NCI-H2081 (cell line): ENCODE data around the gene LRRC71.
A peak's percentile ranks its signal among the peaks of the same experiment; 100 is the strongest.

ENCODE experiments used
- DNase-seq, 2 experiments: peaks; one replicate each; lab custom pipeline; 2025; lab: John Stamatoyannopoulos, UW

LRRC71 gene

DNA sequence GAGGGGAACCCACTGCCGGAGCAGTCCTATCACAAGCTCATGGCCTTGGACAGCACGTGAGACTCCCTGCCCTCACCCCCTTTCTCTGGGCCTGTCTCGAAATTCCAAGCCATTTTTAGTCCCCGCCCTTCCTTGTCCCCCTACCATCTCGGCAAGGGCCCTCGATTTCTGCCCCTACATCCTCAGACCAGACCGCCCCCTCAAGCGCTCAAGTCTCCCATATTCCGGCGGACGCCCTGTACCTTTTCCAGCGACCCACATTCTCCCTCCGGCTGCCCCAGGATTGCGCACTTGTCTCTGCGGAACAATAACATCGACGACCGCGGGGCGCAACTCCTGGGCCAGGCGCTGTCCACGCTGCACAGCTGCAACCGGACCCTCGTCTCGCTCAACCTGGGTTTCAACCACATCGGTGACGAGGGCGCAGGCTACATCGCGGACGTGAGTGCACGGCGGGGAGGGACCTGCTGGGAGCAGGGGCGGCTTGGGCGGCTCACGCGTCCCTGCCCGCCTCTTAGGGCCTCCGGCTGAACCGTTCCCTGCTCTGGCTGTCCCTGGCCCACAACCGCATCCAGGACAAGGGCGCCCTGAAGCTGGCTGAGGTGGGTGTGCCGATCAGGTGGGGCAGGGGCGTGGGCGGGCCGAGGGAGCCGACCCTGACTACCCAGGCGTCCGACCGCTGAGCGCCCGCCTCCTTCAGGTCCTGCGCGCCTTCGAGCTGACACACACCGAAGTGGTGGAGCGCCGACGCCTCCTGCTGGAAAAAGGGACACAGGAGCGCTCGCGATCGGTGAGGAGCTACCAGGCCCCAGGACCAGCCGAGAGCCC is 7.0 kb downstream of the LRRC71 start:
- DNase-seq, result peak; percentile 77 to 78

DNA sequence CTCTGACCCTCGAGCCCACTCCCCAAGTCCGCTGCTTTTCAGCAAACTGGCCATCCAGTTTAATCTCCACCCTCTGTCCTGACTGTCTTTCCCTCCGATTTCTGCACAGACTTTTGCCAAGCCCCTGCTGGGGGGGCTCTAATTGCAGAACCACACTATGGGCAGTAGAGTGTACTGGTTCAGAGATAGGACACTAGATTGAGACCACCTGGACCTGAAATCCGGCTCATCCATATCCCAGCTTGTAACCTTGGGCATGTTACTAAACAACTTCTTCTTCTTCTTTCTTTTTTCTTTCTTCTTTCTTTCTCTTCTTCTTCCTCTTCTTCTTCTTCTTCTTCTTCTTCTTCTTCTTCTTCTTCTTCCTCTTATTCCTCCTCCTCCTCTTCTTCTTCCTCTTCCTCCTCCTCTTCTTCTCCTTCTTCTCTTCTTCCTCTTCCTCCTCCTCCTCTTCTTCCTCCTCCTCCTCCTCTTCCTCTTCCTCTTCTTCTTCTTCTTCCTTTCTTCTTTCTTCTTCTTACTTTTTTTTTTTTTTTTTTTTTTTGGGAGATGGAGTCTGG is 7.7 kb downstream of the LRRC71 start:
- no peak for DNase-seq

DNA sequence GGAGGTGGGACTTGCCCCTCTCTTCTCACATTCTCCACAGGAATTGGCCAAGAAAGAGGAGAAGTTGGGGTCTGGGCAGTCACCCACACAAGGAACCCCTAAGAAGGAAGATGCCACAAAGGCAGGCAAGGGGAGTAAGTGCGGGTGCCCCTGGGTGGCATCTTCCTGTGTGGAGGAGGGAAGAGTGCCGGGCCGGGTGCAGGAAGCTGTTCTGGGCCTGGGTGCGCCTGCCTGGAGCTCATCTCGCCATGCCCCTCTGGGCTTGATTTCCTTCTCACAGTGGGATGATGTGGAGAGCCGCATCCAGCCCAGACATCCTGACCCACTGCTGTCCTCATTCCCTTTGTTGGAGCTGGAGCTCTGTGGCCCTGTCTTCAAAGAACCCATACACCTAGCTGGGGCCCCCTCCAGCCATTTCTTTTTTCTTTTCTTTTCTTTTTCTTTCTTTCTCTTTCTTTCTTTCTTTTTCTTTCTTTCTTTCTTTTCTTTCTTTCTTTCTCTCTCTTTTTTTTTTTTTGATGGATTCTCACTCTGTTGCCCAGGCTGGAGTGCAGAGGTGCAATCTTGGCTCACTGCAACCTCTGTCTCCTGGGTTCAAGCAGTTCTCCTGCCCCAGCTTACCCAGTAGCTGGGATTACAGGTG is 9.3 kb downstream of the LRRC71 start:
- DNase-seq, result no peak

DNA sequence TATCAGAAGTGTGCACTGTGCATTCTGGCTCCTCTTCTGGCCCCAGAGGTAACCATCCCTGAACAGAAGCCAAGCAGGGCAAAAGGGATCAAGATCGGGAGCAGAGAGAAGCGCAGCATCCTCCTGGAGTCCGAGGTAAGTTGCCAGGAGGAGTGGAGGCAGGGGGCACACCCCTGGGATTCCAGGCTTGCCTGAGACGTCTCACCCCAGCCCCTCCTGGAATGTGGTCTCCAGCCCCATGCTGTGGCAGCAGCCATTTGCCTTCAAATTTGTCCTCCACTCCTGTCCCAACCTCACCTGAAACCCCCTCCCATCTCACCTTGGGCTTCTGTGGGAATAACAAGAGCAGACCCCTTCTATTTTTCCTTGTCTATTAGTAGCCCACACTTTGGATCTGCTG is 10.1 kb downstream of the LRRC71 start:
- no peak for DNase-seq

DNA sequence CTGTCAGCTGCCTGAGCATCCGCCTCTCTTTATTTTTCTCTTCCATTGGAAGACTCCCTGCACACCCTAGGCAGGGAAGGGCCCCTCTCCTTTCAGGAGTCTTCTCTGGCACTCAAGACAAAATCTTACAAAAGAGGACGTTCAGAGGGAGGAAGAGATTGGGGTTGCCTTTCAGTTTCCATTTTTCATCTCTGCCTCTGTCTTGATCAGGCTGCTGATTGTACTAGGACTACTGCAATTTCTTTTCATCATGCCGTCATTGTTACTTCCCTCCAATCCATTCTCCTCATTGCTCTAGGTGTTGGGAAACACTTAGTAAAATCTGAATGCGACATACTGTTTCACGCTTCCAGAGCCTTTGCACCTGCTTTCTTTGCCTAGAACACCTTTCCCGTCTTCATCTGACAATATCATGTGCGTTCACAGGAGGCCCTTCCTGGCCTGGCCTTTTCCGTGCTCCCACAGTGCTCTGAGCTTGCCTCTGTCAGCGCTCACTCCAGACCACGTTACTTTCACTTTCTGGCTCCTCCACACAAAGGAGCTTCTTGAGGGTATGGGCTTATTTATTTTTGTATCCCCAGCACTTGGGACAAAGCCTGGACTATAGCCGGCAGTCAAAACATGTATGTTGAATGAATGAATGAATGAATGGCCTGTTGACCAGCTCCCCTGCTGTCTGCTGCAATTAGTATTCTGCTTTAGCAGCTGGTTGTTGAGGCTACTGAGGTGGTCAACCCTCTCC is 10.9 kb downstream of the LRRC71 start:
- no peak for DNase-seq

DNA sequence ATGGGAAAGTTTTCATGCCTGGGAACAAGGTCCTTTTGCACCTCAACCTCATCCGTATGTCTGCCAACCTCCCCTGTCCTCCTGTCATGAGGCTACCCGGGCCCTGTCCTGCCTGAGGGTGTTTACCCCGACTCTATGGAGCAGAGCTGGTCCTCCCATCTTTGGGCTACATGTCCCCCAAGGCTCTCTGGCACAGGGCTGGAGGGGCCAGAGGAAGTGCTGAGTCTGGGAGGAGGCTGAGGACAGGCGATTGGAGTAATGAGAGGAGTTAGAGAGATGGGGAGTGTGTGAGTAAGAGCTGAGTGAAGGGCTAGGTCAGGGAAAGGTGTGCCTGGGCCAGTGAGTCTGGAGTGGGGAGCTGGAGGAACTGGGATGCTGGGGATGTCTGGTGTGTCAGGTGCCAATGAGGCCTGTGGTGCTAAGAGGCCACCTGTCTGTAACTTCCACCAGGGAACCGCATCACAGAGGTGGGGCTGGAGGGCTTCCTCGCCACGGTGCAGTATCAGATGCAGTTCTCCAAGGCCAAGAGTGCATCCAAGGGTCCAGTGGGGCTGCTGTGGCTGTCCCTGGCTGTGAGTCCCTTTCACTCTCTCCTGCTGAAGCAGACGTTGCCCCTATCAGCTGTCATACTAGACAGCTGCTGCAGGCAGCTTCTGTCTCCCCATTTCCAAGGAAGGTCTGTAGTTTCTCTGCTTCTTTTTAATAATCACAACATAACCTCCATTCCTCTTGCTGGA is 11.7 kb downstream of the LRRC71 start:
- no peak for DNase-seq

DNA sequence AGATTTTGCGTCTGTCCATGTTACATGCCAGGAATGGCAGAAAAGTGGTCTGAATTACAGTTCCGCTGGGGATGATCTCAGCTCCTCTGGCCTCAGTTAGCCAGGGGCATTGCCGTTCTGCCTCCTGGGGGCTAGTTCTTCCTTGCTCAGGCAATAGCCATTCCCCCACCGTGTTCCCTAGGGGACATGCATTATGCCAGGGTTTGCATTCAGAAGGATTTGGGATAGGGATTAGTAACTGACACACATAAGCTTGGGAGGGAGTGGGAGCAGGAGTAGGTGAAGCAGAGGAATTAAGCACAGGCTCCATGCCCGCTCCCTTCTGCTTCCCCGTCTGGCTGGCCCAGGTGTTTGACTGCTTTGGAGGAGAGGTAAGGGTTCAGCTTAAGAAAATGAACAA is 12.7 kb downstream of the LRRC71 start:
- no peak for DNase-seq

DNA sequence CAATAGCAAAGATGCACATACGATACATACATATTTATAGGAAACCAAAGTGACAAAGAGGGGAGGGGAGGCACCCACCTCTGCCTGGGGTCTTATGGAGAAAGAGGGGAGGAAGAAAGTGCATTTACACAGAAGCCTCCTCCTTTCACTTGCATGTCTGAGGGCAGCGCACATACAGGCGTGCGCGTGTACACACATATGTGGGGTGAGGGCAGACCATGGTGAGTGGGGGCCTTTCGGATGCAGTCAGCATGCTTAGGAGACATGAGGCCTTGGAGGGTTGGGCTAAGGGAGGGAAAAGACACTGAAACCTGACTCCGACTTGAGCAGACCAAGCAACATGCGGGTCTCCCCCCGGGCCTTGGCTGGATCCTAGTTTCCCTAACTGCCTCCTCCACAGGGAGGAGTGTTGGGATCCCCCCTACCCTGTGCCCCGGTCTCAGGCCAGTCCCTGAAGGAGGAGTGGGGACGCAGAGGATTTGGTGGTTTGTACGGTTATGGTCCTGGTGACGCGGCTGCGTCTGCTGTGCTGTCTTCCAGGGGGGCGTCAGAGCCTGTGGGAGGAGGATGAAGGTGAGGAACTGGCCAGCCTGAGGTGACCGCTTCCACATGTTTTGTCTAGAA is 15.2 kb downstream of the LRRC71 start:
- DNase-seq, result no peak

DNA sequence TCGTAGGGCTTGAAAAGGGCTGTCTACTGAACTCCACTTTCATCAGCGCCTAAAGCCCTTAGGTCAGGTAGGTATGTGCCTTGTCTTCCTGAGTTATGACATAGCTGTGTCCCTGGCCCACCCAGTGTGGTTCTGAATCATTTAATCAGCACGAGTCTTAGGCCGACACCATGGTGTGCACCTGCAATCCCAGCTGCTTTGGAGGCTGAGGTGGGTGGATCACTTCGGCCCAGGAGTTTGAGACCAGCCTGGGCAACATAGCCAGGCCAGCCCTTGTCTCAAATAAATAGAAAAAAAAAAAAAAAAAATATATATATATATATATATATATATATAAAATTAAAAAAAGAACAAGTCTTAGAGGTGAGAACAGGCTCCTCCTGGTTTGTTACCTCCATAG is 15.8 kb downstream of the LRRC71 start:
- no peak for DNase-seq

DNA sequence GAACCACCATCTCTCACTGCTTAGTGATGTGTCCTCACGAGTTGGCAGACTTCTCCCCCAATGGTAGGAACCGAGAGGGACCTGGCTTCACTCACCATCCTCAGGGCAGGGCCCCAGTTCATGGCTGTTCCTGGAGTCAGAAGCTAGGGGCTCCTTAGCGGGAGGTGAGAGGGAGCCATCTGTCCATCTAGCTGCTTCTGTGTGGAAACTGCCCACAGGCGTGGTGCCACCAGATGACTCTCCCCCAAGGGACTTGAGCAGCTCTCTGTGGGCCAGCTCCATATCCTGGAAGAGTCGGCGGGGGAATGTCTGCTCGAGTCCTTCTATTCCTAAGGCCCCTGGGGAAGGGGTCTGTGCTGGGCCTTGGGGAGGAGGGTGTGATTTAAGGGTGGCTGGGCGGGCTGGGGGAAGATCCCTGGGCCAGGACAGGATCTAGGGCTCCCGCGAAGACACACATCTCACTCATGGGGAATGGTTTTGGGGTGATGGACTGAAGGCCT is 16.3 kb downstream of the LRRC71 start:
- no peak for DNase-seq

DNA sequence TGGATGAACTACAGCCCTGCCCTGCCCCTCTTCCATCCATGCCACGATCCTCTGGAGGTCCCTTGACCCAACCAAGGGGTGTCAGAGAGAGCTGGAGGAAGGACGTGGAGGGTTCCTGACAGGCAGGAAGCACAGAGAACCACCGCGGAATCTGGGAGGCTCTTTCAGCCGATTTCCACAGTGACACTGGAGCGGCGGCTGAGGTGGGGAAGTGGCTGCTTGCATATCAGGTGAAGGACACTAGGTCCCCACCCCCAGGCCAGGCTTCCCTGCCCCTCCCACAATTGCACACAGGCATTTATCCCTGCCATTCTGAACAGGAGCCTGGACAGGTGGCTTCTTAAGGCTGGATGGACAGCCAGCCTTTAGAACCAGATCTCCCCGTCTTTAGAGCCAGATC is 17.5 kb downstream of the LRRC71 start:
- DNase-seq, result no peak

DNA sequence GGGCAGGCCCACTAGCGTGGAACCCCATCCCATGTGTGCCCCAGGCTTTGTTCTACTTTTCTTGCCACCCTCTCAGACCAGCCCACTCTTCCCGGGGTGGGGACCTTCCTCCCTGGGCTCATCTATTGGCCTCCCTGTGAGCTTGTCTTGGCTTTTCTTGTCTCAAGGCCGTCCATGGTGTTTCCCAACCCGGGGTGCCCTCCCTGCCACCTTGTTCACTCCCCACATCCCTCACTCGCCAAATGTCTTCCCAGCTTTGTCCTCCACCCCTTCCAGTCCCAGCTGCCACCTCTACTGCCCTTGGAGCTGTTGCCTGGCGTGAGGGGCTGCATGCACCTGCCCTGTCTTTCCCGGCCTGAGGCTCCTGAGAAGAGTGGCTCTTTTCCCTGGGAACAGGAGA is 18.4 kb downstream of the LRRC71 start:
- DNase-seq, result no peak

DNA sequence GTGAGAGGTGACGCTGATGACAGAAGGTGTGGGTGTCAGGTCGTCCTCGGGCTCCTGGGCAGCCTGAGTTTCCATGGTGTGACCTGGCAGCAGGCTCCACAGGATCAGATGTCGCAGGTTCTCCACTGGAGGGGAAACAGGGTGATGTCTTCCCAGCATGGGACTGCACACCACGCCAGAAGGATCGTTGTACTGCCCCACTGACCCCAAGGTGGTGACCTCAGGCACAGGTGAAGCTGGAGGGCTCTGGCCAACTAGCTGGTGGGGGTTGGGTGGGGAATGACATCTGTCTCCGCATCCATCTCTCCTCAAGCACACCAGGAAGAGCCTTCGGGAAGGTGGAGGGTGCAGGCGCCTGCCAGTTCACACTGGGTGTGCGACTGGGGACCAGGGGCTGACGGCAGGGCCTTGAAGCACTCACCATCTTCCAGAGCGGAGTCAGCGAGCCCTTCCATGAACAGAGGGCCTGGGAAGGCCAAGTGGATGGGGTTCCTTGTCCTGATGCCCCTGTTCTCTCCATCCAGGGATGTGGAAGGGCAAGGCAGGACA is 19.4 kb downstream of the LRRC71 start:
- no peak for DNase-seq

DNA sequence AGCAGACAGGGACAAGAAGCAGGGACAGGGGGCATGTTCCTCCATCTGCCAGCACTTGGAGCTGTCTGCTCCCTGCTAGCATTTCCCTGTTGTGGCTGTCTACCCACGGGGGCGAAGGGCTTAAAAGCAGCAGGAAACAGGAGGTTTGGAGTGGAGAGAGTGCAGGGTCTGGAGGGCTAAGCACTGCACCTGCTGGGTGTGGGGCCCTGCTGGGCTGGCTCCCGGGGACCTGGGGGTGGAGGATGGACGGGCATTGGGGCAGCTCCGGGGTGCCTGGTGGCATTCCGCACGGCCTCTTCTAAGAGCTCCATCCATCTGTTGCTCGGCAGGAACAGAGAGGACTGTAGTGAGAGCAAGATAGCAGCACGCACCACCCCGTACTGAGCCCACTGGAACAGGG is 21.2 kb downstream of the LRRC71 start:
- DNase-seq, result no peak

DNA sequence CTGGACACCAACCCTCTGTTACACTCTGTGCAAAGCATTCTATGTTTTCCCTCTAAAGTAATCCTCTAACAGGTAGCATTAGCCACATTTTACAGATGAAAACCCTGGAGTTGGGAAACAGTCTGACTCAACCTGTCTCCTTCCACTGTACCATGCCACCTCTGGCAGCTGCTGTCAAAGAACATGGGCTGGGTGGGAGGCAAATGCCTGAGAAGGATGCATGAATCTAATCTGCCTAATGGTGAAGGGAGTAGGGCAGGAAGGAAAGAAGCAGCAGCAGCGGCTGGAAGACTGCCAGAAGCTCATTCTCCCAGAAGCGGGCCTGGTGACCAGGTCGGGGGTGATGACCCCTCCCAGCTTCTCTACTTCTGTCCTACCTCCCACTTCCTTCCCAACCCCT is 21.7 kb downstream of the LRRC71 start:
- DNase-seq, result no peak

DNA sequence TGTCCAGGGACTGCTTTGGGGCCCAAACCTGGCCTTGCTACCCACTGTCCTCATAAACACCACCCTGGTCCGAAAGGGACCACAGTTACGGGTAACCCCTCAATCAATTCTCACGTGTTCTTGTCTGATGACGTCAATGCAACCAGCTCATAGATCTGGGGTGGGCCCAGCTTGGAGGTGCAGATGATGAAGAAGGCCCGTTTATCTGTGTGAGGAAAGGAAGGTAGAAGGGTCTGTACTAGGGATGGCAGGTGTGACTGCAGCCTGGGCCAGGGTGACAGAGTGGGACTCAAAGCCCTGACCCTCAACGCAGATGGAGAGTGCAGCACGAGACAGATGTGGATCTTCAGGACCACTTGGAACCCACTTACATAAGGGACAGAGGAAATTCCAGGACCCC is 22.1 kb downstream of the LRRC71 start:
- DNase-seq, result no peak

DNA sequence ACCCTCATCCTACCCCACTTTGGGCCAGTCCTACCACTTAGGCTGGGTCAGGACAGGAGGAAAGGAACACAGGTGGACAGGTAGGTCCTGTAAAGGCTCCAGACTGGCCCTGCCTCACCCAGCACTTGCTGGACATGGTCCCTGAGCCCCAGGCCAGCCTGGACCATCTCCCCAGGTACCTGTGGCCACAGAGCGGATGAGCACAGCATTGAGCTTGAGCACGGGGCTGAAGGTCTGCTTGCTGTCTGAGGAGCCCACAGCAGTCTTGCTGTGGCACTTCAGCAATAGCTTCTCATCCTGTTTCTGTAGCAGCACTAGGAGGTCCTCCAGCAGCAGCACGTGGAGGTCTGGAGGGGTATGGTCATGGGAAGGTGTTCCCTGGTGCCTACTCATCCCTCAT is 23.3 kb downstream of the LRRC71 start:
- DNase-seq, result no peak

DNA sequence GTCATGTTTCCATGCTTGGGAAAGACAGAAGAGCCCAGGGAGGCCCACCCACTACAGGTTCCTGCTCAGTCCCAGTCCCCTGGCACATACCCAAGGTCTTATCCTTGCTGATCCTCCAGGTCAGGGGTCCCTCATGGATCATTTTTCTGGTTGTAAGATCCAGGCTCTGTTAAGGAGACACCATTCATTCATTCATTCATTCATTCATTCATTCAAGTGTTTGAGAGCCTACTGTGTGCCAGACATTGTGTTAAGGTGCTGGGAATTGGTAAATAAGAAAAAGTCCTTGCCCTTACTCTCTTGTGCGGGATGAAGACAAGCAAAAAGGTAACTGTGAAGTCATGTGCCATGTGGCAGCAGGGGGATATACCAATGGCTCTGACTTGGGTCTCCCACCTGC is 23.8 kb downstream of the LRRC71 start:
- no peak for DNase-seq

DNA sequence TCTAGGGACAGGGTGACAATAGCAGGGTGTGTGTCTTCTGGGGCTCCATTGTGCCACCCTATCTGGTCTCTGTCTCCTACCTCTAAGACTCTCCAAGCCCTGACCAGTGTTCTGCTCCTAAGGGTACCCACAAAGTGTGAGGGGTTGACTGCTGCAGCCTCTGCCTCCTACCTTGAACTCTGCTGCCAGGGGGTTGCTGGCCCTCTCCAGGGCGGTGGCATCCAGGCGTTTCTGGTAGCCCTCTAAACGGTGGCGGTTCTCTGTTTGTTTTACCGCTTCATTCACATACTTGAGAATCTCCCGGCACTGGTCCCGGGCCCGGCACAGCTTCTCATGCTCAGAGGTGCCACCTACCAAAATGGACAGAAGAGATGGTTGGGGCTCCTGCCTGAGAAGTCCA is 24.4 kb downstream of the LRRC71 start:
- DNase-seq, result no peak

DNA sequence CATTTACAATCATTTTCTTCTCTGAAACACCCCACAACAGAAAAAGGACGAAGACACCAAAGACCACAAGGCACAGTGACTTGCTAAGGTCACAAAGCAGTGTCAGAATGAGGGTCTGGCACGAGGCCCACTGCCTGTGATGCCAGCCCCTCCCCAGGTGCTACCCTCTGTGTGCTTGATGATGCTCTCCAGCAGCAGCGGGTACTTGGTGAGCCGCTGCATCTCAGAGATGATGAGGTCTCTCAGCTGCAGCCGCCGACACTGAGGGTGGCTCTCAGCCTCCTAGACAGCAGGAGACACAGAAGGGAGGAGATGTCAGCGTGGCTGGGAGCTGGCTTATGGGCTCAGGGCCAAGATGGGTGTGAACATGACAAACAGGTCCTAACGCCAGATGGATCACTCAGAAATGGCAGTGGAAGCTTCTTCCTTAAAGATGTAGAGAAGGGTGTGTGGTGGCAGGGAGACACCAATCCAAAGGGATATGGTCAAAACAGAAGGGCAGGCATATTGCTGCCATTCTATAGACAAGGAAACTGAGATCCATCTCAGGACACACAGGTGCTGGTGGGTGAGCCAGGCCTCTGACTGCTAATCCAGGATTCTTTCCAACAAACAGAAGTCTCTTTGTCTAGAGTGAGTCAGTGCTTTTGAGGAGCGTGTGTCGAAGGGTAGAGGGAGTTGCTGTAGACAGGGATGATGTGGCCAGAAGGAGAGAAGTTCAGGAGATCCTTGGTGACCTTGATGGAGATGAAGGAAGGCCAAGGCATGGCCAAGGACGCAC is 25.6 kb downstream of the LRRC71 start:
- peak; percentile 19 to 55 for DNase-seq
